Transverse colon (tissue), 4 donors: ENCODE data around the gene CRYGS. TPM values are rescaled to one million over a fixed set of nuclear protein-coding genes. Genes with fewer than 3 reads are reported as not detected.

ENCODE experiments used
- DNase-seq: peaks from one replicate; pipeline ENCODE4 v3.0.0-alpha.2; 2019
- H3K27ac ChIP-seq, 4 donors: fragments of 200-600 bp; sonication (generic); 2 replicates each; pipeline ENCODE4 v1.5.1; 2016 to 2018; ENCODE audit warnings: inconsistent platforms in 4 of 4
- H3K27me3 ChIP-seq: fragments of 200-600 bp; sonication (generic); 2 replicates; pipeline ENCODE4 v1.5.1; 2017; ENCODE audit warnings: inconsistent platforms
- H3K36me3 ChIP-seq, 4 donors: fragments of 200-600 bp; sonication (generic); 2 replicates each; pipeline ENCODE4 v1.5.1; 2017 to 2019; ENCODE audit warnings: inconsistent platforms in 4 of 4
- H3K4me1 ChIP-seq, 4 donors: fragments of 200-600 bp; sonication (generic); 2 replicates each; pipeline ENCODE4 v1.5.1; 2017 to 2020; ENCODE audit warnings: inconsistent platforms in 4 of 4
- H3K4me3 ChIP-seq, 4 donors: fragments of 200-600 bp; sonication (generic); 1 replicate in 1 of 4; 2 replicates in 3 of 4; pipeline versions ENCODE4 v1.5.1 to v1.6.1; 2017 to 2019; ENCODE audit warnings: inconsistent platforms in 4 of 4
- H3K9me3 ChIP-seq, 2 donors: fragments of 200-600 bp; sonication (generic); 2 replicates each; pipeline ENCODE4 v1.5.1; 2017 to 2019; ENCODE audit warnings: inconsistent platforms in 2 of 2
- EP300 ChIP-seq: sonication (generic); formaldehyde crosslinking; IDR thresholded peaks from one replicate; pipeline ENCODE4 v1.6.1; 2017; ENCODE audit warnings: antibody characterized with exemption, low read depth
- POLR2A ChIP-seq: fragments of 450-650 bp; IDR thresholded peaks from one replicate; pipeline ENCODE4 v1.6.1; 2016; ENCODE audit warnings: antibody characterized with exemption, mild to moderate bottlenecking, moderate library complexity
- POLR2AphosphoS5 ChIP-seq, 3 donors: sonication (generic); formaldehyde crosslinking; IDR thresholded peaks; one replicate each; pipeline ENCODE4 v1.6.1; 2016; ENCODE audit warnings: antibody characterized with exemption in 3 of 3
- WGBS, 2 donors: methylation state at CpG; one replicate each; pipeline ENCODE4 v1.1.5; 2018; ENCODE audit warnings: low coverage in 1 of 2; 5-methylcytosine and 5-hydroxymethylcytosine counted together
- in situ Hi-C, 4 donors: fragments of 200-750 bp; cut with MboI; loops; one replicate each; pipeline versions ENCODE4 v1.15.0 to v1.15.1; 2017; ENCODE audit warnings: low sequenced_read_pairs in 3 of 4, low pct_ligation_motif_present in 1 of 4, low pct_unique_long_range_greater_than_20kb in 1 of 4
- intact Hi-C: fragments of 100-400 bp; cut with DNase I; formaldehyde crosslinking; loops from one replicate; pipeline ENCODE4 v1.15.1; 2023; ENCODE audit warnings: low total_unique reads
- total RNA-seq, 4 donors: library from RNA; depleted of rRNA; stranded (reverse); fragments of >200 nt; gene quantifications; one replicate each; pipeline ENCODE4 v1.1.0, GENCODE V29; 2016
- TF ChIP-seq, protein P1 (sequence below), 5 experiments: fragments of 200-600 bp in 3 of 5; fragments of 450-650 bp in 2 of 5; sonication (generic) in 3 of 5; IDR thresholded peaks; 1 replicate in 2 of 5; 2 replicates in 3 of 5; pipeline ENCODE4 v1.5.1; 2016 to 2017; ENCODE audit warnings: antibody characterized with exemption in 5 of 5, inconsistent platforms in 3 of 5, mild to moderate bottlenecking in 2 of 5, moderate library complexity in 1 of 5

Gene CRYGS
- total RNA-seq, 4 donors from 2014 or later, result 2.2 to 60.7 (median 4.4) TPM; not detected in 1

- H3K4me1 ChIP-seq, result no peaks in the 10 kb centered on the region
- H3K4me3 ChIP-seq, result no peak overlapping the region
- no peak overlapping the region for H3K27ac ChIP-seq
- in situ Hi-C loops, result no loop called here
- WGBS, 2 donors, result 66 to 78% methylated on average over 3 to 5 of the region's 5 CpGs
- no peaks in the 10 kb centered on the region for H3K9me3 ChIP-seq
- H3K27me3 ChIP-seq, result no peaks in the 10 kb centered on the region
- peaks cover 0 to 62% (median 28%) of the 10 kb centered on the region in 4 donors for H3K36me3 ChIP-seq
- TF ChIP-seq, protein P1, sequence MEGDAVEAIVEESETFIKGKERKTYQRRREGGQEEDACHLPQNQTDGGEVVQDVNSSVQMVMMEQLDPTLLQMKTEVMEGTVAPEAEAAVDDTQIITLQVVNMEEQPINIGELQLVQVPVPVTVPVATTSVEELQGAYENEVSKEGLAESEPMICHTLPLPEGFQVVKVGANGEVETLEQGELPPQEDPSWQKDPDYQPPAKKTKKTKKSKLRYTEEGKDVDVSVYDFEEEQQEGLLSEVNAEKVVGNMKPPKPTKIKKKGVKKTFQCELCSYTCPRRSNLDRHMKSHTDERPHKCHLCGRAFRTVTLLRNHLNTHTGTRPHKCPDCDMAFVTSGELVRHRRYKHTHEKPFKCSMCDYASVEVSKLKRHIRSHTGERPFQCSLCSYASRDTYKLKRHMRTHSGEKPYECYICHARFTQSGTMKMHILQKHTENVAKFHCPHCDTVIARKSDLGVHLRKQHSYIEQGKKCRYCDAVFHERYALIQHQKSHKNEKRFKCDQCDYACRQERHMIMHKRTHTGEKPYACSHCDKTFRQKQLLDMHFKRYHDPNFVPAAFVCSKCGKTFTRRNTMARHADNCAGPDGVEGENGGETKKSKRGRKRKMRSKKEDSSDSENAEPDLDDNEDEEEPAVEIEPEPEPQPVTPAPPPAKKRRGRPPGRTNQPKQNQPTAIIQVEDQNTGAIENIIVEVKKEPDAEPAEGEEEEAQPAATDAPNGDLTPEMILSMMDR (IDR thresholded peaks at IDR 0.05), result no peak
- no peak for TF ChIP-seq POLR2AphosphoS5 (IDR thresholded peaks at IDR 0.05)
- no peak for TF ChIP-seq EP300
- no peak for TF ChIP-seq POLR2A
- DNase-seq, result no peak
- intact Hi-C loops, result no loop called here
These were observed 39.7 kb upstream of the CRYGS start for GRCh38 chr3:186583831-186584230.

- in situ Hi-C loops, result no loop called here
- H3K36me3 ChIP-seq, result peaks cover 3 to 66% (median 30%) of the 10 kb centered on the region in 4 donors
These were observed 38.4 kb upstream of the CRYGS start for GRCh38 chr3:186582541-186582940.

DNA sequence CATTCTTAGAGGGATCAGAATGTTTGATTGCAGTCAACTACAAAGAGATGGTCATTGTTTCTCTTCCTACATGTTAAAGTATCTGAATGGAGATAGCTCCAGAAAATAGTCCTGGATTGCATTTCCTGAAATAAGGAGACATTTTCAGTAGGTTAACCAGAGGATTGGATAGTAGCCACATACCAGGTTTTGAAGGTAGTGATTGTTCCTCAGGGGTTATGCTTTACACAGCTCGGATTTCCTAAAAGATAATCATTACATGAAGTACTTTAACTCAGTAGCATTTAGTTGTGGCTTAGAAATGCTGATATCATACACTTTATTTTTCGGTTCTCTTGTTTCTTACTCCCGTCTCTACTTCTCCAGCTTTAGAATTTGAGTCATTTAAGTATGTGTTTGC, 36.6 kb upstream of the CRYGS start:
- 95 to 96% methylated on average over 3 of the region's 3 CpGs for WGBS, 2 donors
- TF ChIP-seq POLR2A, result no peak
- TF ChIP-seq POLR2AphosphoS5 (IDR thresholded peaks at IDR 0.05), result no peak
- no peak for TF ChIP-seq EP300
- TF ChIP-seq, protein P1 (IDR thresholded peaks at IDR 0.05), result no peak
- intact Hi-C loops, result no loop called here

More at GRCh38 chr3:186582541-186582940, 38.4 kb upstream of the CRYGS start:
- Histone ChIP-seq H3K27me3 (no peaks in the 10 kb centered on the region), H3K27ac (no peak overlapping the region), H3K4me1 (no peaks in the 10 kb centered on the region), H3K9me3 (no peaks in the 10 kb centered on the region), H3K4me3 (no peak overlapping the region)
- TF ChIP-seq POLR2AphosphoS5 (IDR thresholded peaks at IDR 0.05) (no peak), EP300 (no peak), POLR2A (no peak)
- TF ChIP-seq, protein P1 (IDR thresholded peaks at IDR 0.05), result no peak
- intact Hi-C loops, result no loop called here
- 86 to 94% methylated on average over 5 to 6 of the region's 6 CpGs for WGBS, 2 donors
- no peak for DNase-seq

GRCh38 chr3:186577521-186577920, 33.3 kb upstream of the CRYGS start:
- Histone ChIP-seq H3K4me1 (peaks cover 0 to 2% (median 0%) of the 10 kb centered on the region in 4 donors), H3K36me3 (peaks cover 3 to 65% (median 26%) of the 10 kb centered on the region in 4 donors), H3K27ac (no peak overlapping the region), H3K9me3 (no peaks in the 10 kb centered on the region), H3K4me3 (no peak overlapping the region), H3K27me3 (no peaks in the 10 kb centered on the region)
- TF ChIP-seq POLR2AphosphoS5 (IDR thresholded peaks at IDR 0.05), result no peak
- TF ChIP-seq EP300, result no peak
- TF ChIP-seq POLR2A, result no peak
- TF ChIP-seq, protein P1 (IDR thresholded peaks at IDR 0.05), result no peak
- WGBS, 2 donors, result 70 to 89% methylated on average over 2 of the region's 2 CpGs
- in situ Hi-C loops, result no loop called here
- no peak for DNase-seq
- intact Hi-C loops, result no loop called here

More for the DNA sequence above, 36.6 kb upstream of the CRYGS start:
- no peaks in the 10 kb centered on the region for H3K9me3 ChIP-seq
- in situ Hi-C loops, result no loop called here
- H3K27me3 ChIP-seq, result no peaks in the 10 kb centered on the region
- H3K27ac ChIP-seq, result no peak overlapping the region
- no peaks in the 10 kb centered on the region for H3K4me1 ChIP-seq
- H3K4me3 ChIP-seq, result no peak overlapping the region
- peaks cover 3 to 73% (median 34%) of the 10 kb centered on the region in 4 donors for H3K36me3 ChIP-seq
- DNase-seq, result no peak
